K562 (cell line): Measurements from ENCODE around the gene POLR2A. TPM values are rescaled to one million over a fixed set of nuclear protein-coding genes. Genes with fewer than 3 reads are reported as not detected.
A peak's percentile ranks its signal among the peaks of the same experiment; 100 is the strongest.

Experiments used
- ATAC-seq: fragments of 200-7000 bp; cut with Tn5 transposase; 3 replicates; pipeline ENCODE4 v1.9.1; 2020; ENCODE audit warnings: moderate library complexity
- BruUV-seq: library from RNA; stranded (reverse); fragments of 400-500 nt; replicated peaks from 2 replicates; lab custom pipeline; 2021; lab: Mats Ljungman, UMichigan
- CTCF ChIA-PET: fragments of 300-600 bp; formaldehyde crosslinking; extraction: SDS; loops from one replicate; lab custom pipeline; 2021; ENCODE audit warnings: low intra/inter-chr PET ratio; lab: Yijun Ruan, JAX
- POLR2A ChIA-PET: fragments of 300-600, 350-650 bp; sonication (Branson Sonifier 250); formaldehyde crosslinking; extraction: SDS; loops from one replicate; lab custom pipeline; 2021; ENCODE audit warnings: antibody characterized with exemption, inconsistent platforms; lab: Yijun Ruan, JAX
- DNase-seq, 4 experiments: peaks; one replicate each; pipeline versions ENCODE4 v3.0.0 to v3.0.0-alpha.2; 2011 to 2018; ENCODE audit warnings: low spot score in 3 of 4, mixed read lengths in 3 of 4; ENCODE audit errors: extremely low read depth in 1 of 4
- FAIRE-seq: peaks from 2 replicates; lab custom pipeline; 2011; peaks lifted over from hg19 to GRCh38; lab: Jason Lieb, UNC
- H2AFZ ChIP-seq: 2 replicates; pipeline ENCODE4 v1.6.0; 2011; ENCODE audit warnings: low read depth, low read length, control low read depth, inconsistent platforms
- H3K27ac ChIP-seq: fragments of 200-600 bp; 3 replicates; pipeline ENCODE4 v1.8.0; 2011; ENCODE audit warnings: low read depth, mild to moderate bottlenecking, control low read depth, inconsistent platforms, low read length, moderate library complexity, mixed read lengths; ENCODE audit errors: extremely low read depth
- H3K27me3 ChIP-seq, 2 experiments: fragments of 300-600 bp in 1 of 2; 2 replicates in 1 of 2; 3 replicates in 1 of 2; pipeline versions ENCODE4 v1.6.0 to v1.8.0; 2011; ENCODE audit warnings: inconsistent platforms in 2 of 2, low read length in 2 of 2, mild to moderate bottlenecking in 1 of 2, mixed read lengths in 1 of 2, moderate library complexity in 1 of 2; ENCODE audit not compliant: control insufficient read depth in 2 of 2, insufficient read depth in 2 of 2
- H3K36me3 ChIP-seq: fragments of 300-600 bp; 3 replicates; pipeline ENCODE4 v1.8.0; 2011; ENCODE audit warnings: mild to moderate bottlenecking, low read length, inconsistent platforms; ENCODE audit not compliant: control insufficient read depth, insufficient read depth
- H3K4me1 ChIP-seq, 2 experiments: fragments of 200-600 bp in 1 of 2; replicated peaks in 1 of 2; 2 replicates in 1 of 2; 3 replicates in 1 of 2; pipeline versions ENCODE4 v1.5.1 to v1.8.0; 2011; ENCODE audit warnings: inconsistent platforms in 2 of 2, low read length in 2 of 2, mild to moderate bottlenecking in 1 of 2, mixed read lengths in 1 of 2, moderate library complexity in 1 of 2; ENCODE audit not compliant: control insufficient read depth in 2 of 2, insufficient read depth in 2 of 2
- H3K4me2 ChIP-seq: 2 replicates; pipeline ENCODE4 v1.6.1; 2011; ENCODE audit warnings: low read length, control low read depth, inconsistent platforms, mixed read lengths; ENCODE audit not compliant: insufficient read depth
- H3K4me3 ChIP-seq: fragments of 200-600 bp; sonication (generic), shearing (Covaris generic); 2 replicates; pipeline ENCODE4 v1.5.1; 2016; ENCODE audit warnings: control low read depth, inconsistent platforms
- H3K79me2 ChIP-seq: fragments of 200-600 bp; 3 replicates; pipeline ENCODE4 v1.8.0; 2011; ENCODE audit warnings: low read length, inconsistent platforms; ENCODE audit not compliant: control insufficient read depth, insufficient read depth
- H3K9ac ChIP-seq, 2 experiments: 2 replicates each; pipeline versions ENCODE4 v1.6.0 to v1.6.1; 2011; ENCODE audit warnings: low read depth in 2 of 2, low read length in 2 of 2, control low read depth in 1 of 2, inconsistent platforms in 1 of 2, mild to moderate bottlenecking in 1 of 2, mixed read lengths in 1 of 2; ENCODE audit not compliant: insufficient read depth in 1 of 2
- H3K9me1 ChIP-seq: one replicate; pipeline ENCODE4 v1.6.0; 2011; ENCODE audit warnings: inconsistent platforms, mild to moderate bottlenecking, low read length, moderate library complexity; ENCODE audit not compliant: control insufficient read depth, insufficient read depth
- H3K9me3 ChIP-seq: replicated peaks from 2 replicates; pipeline ENCODE4 v1.5.1; 2011; ENCODE audit warnings: low read depth, low read length, inconsistent platforms; ENCODE audit not compliant: control insufficient read depth, insufficient read depth
- H4K20me1 ChIP-seq: replicated peaks from 2 replicates; pipeline ENCODE4 v1.6.1; 2011; ENCODE audit warnings: low read length, inconsistent platforms, mixed read lengths; ENCODE audit not compliant: control insufficient read depth, insufficient read depth
- ZNF584 ChIP-seq: fragments of 200-800 bp; sonication (Bioruptor generic); IDR thresholded peaks from 2 replicates; pipeline ENCODE4 v1.6.1; 2016; ENCODE audit warnings: low read depth, mild to moderate bottlenecking, missing genetic modification characterization, missing compliant biosample characterization
- ZNF740 ChIP-seq, 3 experiments: fragments of 200-800 bp in 1 of 3; sonication (Bioruptor generic) in 1 of 3; sonication (generic) in 1 of 3; formaldehyde crosslinking in 1 of 3; IDR thresholded peaks; 2 replicates each; pipeline versions ENCODE4 v1.6.1 to v1.8.0; 2016 to 2022; ENCODE audit warnings: mild to moderate bottlenecking in 2 of 3, missing compliant biosample characterization in 2 of 3, missing genetic modification characterization in 2 of 3, missing genetic modification reagents in 1 of 3
- WGBS: fragments of 100-300 bp; shearing (Covaris generic); methylation state at CpG from one replicate; pipeline ENCODE4 v1.1.6; 2016; ENCODE audit warnings: low coverage, mixed read lengths; ENCODE audit not compliant: insufficient coverage; ENCODE audit errors: missing lambda C conversion rate; 5-methylcytosine and 5-hydroxymethylcytosine counted together
- in situ Hi-C: fragments of 300-500 bp; cut with MboI; formaldehyde crosslinking; loops from 4 replicates; pipeline ENCODE4 v1.15.0; 2018; ENCODE audit warnings: inconsistent platforms, mixed read lengths
- intact Hi-C: fragments of 100-400 bp; cut with micrococcal nuclease; formaldehyde crosslinking; loops from 2 replicates; pipeline ENCODE4 v1.14.2; 2022
- polyA plus RNA-seq, 8 experiments: library from polyadenylated mRNA; depleted of rRNA in 4 of 8; stranded (reverse) in 5 of 8; unstranded in 3 of 8; fragments of >200 nt; fragmentation: Nextera tagmentation in 2 of 8; fragmentation: Illumina TruSeq in 1 of 8; extraction: Ambion mirVana in 2 of 8; extraction: Trizol in 1 of 8; gene quantifications; 2 replicates each; pipeline versions ENCODE4 v1.2.1 to v1.2.3, GENCODE V29; 2011 to 2014; ENCODE audit warnings: inconsistent platforms in 1 of 8, missing spikeins in 1 of 8
- total RNA-seq, 7 experiments: library from RNA; depleted of rRNA in 6 of 7; stranded (reverse); fragments of >200 nt in 6 of 7; fragmentation: Illumina TruSeq in 2 of 7; extraction: Trizol in 2 of 7; gene quantifications; 2 replicates each; pipeline versions ENCODE4 v1.2.1 to v1.2.3, GENCODE V29; 2011 to 2021; ENCODE audit warnings: low replicate concordance in 1 of 7

POLR2A gene
- total and polyA plus RNA-seq, 9 of the 15 experiments (the other 6 are each of a cell fraction or from before 2014, with no cell fraction given), result 1.3 to 109 (median 12.4) TPM

GRCh38 chr17:7512105-7512504 lies 27.9 kb downstream of the POLR2A start:
- H2AFZ ChIP-seq, result no peak overlapping the region
- H3K27me3 ChIP-seq, result no peaks in the 10 kb centered on the region
- H3K9me3 ChIP-seq, result no peaks in the 10 kb centered on the region
- in situ Hi-C loops, result no loop called here
- WGBS, result 90% methylated on average over 12 of the region's 15 CpGs
- DNase-seq (no peak), ATAC-seq (no peak), FAIRE-seq (no peak)
- no peaks in the 10 kb centered on the region for H4K20me1 ChIP-seq
- H3K4me1 ChIP-seq, result no peaks in the 10 kb centered on the region; a peak in 1 of 5 replicates
- peaks cover 65% of the 10 kb centered on the region for H3K36me3 ChIP-seq
- ChIA-PET POLR2A (interaction anchor here (1.9 kb wide), 1 partner anchor 10 kb away, joined by 6 read pairs; no protein-coding TSS in a partner anchor), CTCF (no interaction called here)
- intact Hi-C loops, result no loop called here
- BruUV-seq, result no TSS peak
- H3K4me3 ChIP-seq, result no peak overlapping the region
- no peak overlapping the region for H3K27ac ChIP-seq
- no peaks in the 10 kb centered on the region for H3K79me2 ChIP-seq
- no peak overlapping the region for H3K9ac ChIP-seq
- H3K9me1 ChIP-seq, result peaks cover 3% of the 10 kb centered on the region
- H3K4me2 ChIP-seq, result no peak overlapping the region
- TF ChIP-seq ZNF584, result no peak
- TF ChIP-seq ZNF740 (CRISPR knock-in tag; IDR thresholded peaks at IDR 0.05), result 0 out of 2 replicates have a peak, but pooled peaks have one; percentile 22
- no peak for TF ChIP-seq ZNF740 (tag; IDR thresholded peaks at IDR 0.05)
